H7 (cell line): ENCODE measurements around the gene CACNA1G. TPM values are rescaled to one million over a fixed set of nuclear protein-coding genes. Genes with fewer than 3 reads are reported as not detected.
A peak's percentile ranks its signal among the peaks of the same experiment; 100 is the strongest.

ENCODE experiments used
- DNase-seq: peaks from one replicate; pipeline ENCODE4 v3.0.0; 2012
- H3K27me3 ChIP-seq: 2 replicates; pipeline ENCODE4 v1.6.0; 2011; ENCODE audit warnings: mild to moderate bottlenecking, low read length; ENCODE audit not compliant: control insufficient read depth, insufficient read depth
- H3K36me3 ChIP-seq: replicated peaks from 2 replicates; pipeline ENCODE4 v1.5.1; 2011; ENCODE audit warnings: low read length; ENCODE audit not compliant: control insufficient read depth, insufficient read depth
- H3K4me3 ChIP-seq: 2 replicates; pipeline ENCODE4 v1.5.1; 2011; ENCODE audit warnings: low read depth, mild to moderate bottlenecking, control low read depth, low read length, moderate library complexity; ENCODE audit not compliant: insufficient read depth
- total RNA-seq: library from RNA; depleted of rRNA; stranded (reverse); fragments of >200 nt; shearing (Covaris generic); gene quantifications from 2 replicates; pipeline ENCODE4 v1.2.3, GENCODE V29; 2014; rRNA removed

Gene CACNA1G
- total RNA-seq = 1.5 and 1.9 TPM in 2 replicates

GRCh38 chr17:50560185-50560824 lies at the start of gene CACNA1G:
Gene CACNA1G, plus strand, starts transcription at chr17:50560715. Its CDS starts 745 bp downstream, at chr17:50561460.
- peaks cover 69% of the 10 kb centered on the region for H3K27me3 ChIP-seq
- DNase-seq = peak; percentile 100
- peak within 1 kb of the TSS; percentile 50 for H3K4me3 ChIP-seq
- H3K36me3 ChIP-seq = no peaks in the 10 kb centered on the region

- Histone ChIP-seq H3K27me3 (peaks cover 9% of the 10 kb centered on the region), H3K36me3 (no peaks in the 10 kb centered on the region), H3K4me3 (no peak overlapping the region)
- no peak for DNase-seq
These were observed 49.5 kb upstream of the CACNA1G start for GRCh38 chr17:50511058-50511457.

DNA sequence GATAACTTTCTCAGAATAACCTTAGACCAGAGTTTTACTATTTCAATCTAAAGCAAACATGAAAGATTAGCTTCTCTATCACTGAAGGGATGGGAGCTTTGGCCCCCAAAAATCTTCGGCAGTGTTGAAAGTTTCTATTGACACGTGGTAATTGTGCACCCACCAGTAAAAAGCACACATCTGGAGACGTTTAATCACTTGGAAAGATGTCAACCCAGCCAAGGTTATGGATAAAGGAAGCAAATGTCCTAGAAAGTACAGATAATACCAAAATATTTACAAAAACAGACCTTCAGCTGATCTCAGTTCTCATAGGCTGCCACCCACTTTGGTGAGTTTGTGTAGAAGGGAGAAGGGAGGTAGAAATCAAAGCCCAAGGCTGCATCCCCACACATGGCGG lies 47.0 kb upstream of the CACNA1G start:
- H3K4me3 ChIP-seq = no peak overlapping the region
- no peak for DNase-seq
- H3K36me3 ChIP-seq = no peaks in the 10 kb centered on the region
- peaks cover 5% of the 10 kb centered on the region; the same call in 1 of the 2 replicates for H3K27me3 ChIP-seq

DNA sequence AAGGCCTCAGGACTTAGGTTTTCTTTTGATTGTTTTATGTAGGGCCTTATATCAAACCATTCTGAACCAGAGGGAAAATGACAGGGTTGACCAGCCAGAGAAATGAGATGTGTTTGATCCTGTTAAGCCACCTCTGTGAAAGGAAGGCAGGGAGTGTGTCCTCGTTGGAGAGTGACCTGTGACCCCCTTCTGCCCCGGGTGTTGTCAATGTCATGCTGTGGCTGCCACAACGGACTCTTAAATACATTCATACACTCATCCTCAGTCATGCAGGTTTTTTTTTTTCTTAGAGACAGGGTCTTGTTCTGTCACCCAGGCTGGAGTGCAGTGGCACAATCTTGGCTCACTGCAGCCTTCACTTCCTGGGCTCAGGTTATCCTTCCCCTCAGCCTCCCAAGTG lies 46.1 kb upstream of the CACNA1G start:
- Histone ChIP-seq H3K27me3 (no peaks in the 10 kb centered on the region), H3K36me3 (no peaks in the 10 kb centered on the region), H3K4me3 (no peak overlapping the region)
- DNase-seq = no peak

DNA sequence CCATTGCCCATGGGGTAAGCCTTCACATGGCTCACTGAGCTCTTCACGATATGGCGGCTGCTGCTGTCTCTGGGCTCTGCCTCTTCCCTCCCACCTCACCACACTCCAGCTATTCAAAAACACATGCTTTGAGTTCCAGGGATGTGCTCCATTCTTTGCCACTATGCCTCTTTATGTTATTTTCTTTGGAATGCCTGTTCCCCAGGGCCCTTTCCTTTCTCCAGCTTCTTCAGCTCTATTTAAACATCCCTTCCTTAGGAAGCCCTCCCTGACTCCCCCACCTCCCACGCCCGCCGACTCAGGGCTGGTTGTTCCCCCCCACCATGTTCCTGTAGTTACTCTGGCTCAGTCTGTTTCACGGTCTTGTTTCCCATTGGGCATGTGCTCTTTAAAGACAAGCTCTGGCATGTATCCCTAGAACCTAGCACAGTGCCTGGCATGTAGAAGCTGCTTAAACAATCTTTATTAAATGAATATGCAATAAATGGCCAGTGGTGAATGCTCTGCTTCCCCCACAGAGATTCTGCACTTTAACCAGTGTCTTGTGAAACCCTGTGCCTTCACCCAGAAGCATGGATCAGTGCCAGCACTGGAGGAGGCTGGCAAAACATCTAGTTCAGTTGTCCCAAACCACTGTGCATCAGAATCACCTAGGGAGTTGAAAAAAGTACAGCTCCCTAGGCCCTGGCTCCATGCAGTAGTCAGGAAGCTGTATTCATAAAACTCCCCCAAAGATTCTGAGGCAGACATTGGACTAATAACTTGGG lies 45.4 kb upstream of the CACNA1G start:
- Histone ChIP-seq H3K27me3 (no peaks in the 10 kb centered on the region), H3K36me3 (no peaks in the 10 kb centered on the region), H3K4me3 (no peak overlapping the region)
- no peak for DNase-seq

DNA sequence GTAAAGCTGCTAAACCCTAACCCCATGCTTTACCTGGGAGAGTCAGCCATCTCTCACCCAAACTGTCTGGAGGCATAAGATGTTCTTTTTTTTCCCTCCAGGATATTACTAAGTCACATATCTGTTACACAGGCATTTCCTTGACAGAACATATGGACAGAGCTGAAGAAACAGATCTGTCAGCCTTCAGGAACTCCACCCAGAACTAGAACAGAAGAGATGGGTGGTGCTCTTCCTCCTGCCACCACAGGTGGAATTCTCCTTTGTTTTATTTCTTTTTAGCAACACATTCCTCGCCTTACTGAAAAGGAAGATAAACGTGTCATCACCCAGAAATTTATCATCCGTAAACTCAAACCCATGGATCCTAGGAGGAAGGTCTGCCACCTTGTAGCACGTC lies 43.5 kb upstream of the CACNA1G start:
- DNase-seq = no peak
- Histone ChIP-seq H3K36me3 (no peaks in the 10 kb centered on the region), H3K4me3 (no peak overlapping the region), H3K27me3 (no peaks in the 10 kb centered on the region)

DNA sequence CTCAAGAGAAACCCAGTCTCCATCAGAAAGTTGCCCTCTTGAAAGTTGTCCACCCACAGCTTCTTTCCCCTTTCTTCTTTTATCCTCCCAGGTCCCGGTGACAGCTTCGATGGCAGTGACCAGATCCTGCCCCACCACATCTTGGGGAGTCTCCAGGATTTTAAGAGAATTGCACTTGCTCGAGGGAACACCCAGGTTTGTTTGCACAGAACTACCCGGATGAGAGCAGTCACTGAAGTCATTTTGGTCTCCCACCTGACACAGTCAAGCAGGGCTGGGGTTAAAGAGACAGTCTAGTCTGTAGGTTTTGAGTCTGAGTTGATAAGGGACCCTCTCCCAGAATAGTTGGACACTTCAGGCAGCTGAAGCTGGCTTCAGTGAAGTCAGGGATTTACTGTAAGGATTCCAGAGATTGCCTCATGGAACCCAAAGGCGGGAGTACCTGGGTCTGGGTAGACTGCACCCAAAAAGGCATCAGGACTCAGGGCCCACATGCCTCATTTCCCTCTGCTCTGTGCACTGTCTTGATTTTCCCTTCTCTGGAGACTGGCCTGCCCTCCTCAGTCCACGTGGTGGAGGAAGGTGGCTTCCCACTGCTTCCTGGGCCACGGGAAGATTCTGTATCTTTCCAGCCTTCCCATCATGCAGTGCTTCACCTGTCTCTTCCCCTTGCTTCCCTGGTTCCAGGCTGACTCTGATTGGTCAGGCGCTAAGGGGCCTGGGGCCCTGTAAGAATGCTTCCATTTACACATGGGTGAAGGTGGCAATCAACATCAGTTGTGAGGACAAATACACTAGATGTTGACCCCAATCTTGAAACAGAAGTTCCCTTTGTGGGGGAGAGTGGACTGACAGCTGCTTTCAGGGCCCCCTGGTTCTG lies 42.8 kb upstream of the CACNA1G start:
- Histone ChIP-seq H3K36me3 (no peaks in the 10 kb centered on the region), H3K27me3 (no peaks in the 10 kb centered on the region), H3K4me3 (no peak overlapping the region)
- DNase-seq = no peak

GRCh38 chr17:50518384-50519023 lies 42.0 kb upstream of the CACNA1G start:
- DNase-seq = no peak
- H3K36me3 ChIP-seq = no peaks in the 10 kb centered on the region
- no peaks in the 10 kb centered on the region for H3K27me3 ChIP-seq
- H3K4me3 ChIP-seq = no peak overlapping the region

DNA sequence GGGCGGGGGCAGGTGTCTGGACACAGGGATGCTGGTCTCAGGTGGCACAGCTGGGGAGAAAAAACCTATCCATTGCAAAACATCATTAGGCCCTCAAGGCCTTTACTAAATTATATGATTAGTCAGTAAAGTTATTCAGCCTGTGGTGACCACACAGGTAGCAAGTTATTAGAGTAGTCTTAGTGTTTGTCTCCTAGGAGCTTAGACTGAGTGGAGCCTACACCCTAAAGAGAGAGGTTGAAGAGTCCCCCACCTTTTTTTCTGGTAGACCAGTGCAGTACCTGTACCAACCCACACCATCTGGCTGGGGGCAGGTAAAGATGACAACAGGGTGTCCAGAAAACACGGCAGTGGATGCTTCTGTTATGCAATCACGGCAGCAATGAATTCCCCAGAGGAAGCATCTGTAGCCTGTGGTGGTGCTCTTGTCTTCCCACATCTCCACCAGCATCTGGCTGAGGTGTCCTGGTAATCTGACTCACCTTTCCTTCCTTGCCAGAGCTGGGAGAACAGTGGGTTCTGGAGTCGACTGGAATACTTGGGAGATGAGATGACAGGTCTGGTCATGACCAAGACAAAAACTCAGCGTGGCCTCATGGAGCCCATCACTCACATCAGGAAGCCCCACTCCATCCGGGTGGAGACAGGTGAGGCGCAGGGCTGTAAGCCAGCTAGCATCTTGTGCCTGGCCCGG lies 41.2 kb upstream of the CACNA1G start:
- H3K4me3 ChIP-seq = no peak overlapping the region
- no peak for DNase-seq
- no peaks in the 10 kb centered on the region for H3K36me3 ChIP-seq

GRCh38 chr17:50520483-50520882 lies 40.0 kb upstream of the CACNA1G start:
- Histone ChIP-seq H3K36me3 (no peaks in the 10 kb centered on the region), H3K27me3 (no peaks in the 10 kb centered on the region), H3K4me3 (no peak overlapping the region)
- no peak for DNase-seq

More for the DNA sequence above, 41.2 kb upstream of the CACNA1G start:
- no peaks in the 10 kb centered on the region for H3K27me3 ChIP-seq

GRCh38 chr17:50521514-50521913 lies 39.0 kb upstream of the CACNA1G start:
- H3K36me3 ChIP-seq = no peaks in the 10 kb centered on the region
- DNase-seq = no peak
- H3K4me3 ChIP-seq = no peak overlapping the region

DNA sequence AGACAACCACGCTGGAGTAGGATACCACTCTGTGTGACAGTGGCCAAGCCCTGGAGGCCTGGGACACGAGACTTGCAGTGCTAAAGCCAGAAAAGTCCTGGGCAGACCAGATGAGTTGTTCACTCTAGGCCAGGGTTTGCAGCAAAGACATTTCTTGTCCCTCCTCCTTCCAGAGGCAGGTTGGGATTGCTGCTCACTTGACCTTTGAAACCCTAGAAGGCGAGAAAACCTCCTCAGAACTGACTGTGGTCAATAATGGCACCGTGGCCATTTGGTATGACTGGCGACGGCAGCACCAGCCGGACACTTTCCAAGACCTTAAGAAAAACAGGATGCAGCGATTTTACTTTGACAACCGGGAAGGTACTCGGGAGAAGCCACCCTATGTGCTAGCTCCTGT lies 37.7 kb upstream of the CACNA1G start:
- no peaks in the 10 kb centered on the region for H3K27me3 ChIP-seq
- no peak overlapping the region for H3K4me3 ChIP-seq
- no peaks in the 10 kb centered on the region for H3K36me3 ChIP-seq
- DNase-seq = no peak

More at GRCh38 chr17:50521514-50521913, 39.0 kb upstream of the CACNA1G start:
- H3K27me3 ChIP-seq = no peaks in the 10 kb centered on the region

DNA sequence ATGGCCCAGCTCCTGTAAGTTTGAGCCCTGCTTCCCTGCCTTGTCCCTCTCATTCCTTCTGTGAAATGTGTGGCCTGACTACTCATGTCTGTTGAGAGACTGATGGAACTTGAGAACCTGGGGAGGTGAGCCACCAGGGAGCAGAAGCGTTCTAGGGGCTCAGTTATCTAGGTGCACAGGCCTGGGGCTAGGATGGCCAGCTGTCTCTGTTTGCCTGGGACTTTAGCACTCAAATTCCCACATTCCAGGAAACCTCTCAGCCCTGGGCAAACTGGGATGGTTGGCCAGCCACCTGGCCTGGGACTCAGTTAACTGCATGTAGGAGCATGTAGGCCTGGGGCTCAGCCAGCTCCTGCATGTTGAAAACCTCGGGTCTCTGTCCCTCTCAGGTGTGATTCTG lies 37.3 kb upstream of the CACNA1G start:
- Histone ChIP-seq H3K27me3 (no peaks in the 10 kb centered on the region), H3K36me3 (no peaks in the 10 kb centered on the region), H3K4me3 (no peak overlapping the region)
- no peak for DNase-seq

GRCh38 chr17:50524838-50525237 lies 35.7 kb upstream of the CACNA1G start:
- Histone ChIP-seq H3K27me3 (no peaks in the 10 kb centered on the region), H3K36me3 (no peaks in the 10 kb centered on the region), H3K4me3 (no peak overlapping the region)
- DNase-seq = no peak
